ENCODE data around the gene TXLNA.

TXLNA gene

DNA sequence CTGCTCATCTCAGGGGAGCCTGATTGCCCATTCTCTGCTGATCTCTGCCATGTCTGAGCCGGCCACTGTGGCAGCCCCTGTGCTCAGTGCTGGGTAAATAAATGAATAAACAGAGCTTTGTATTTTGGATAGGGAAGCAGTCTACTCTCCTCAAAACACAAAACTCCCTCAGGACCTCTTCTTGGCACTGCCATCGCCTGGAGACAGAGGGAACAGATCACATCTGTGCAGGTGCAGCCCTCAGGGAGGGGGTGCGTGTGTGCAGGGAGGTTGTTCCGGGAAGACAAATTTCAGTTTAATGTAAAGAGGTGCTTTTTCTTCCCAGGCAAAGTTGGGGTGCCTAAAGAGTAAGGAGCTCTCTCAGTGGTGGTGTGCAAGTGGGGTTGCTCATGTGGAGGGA lies 59.9 kb downstream of the TXLNA start:
- Histone ChIP-seq H3K9me2 (replicated peaks; ENCODE audit: insufficient read depth, low read length) (no peaks in the 10 kb centered on the region), H2AFZ (ENCODE audit: low read depth, low read length, severe bottlenecking) (no peak overlapping the region), H3K4me2 (ENCODE audit: low read depth, low read length, poor library complexity, severe bottlenecking) (no peak overlapping the region), H3F3A (ENCODE audit: insufficient read depth) (peaks cover 17% of the 10 kb centered on the region), H3K9me3 (ENCODE audit: insufficient read depth, low read length) (no peaks in the 10 kb centered on the region), H3K9ac (ENCODE audit: low read length) (no peak overlapping the region), H3K27me3 (ENCODE audit: low read length) (no peaks in the 10 kb centered on the region), H4K20me1 (ENCODE audit: low read depth, low read length) (no peaks in the 10 kb centered on the region), H3K4me3 (ENCODE audit: insufficient read depth, low read length, poor library complexity, severe bottlenecking) (no peak overlapping the region), H3K27ac (ENCODE audit: low read depth, low read length) (no peak overlapping the region), H3K36me3 (ENCODE audit: low read length) (no peaks in the 10 kb centered on the region), H3K79me2 (ENCODE audit: insufficient read depth, low read length) (no peaks in the 10 kb centered on the region)
- TF ChIP-seq, protein P1, sequence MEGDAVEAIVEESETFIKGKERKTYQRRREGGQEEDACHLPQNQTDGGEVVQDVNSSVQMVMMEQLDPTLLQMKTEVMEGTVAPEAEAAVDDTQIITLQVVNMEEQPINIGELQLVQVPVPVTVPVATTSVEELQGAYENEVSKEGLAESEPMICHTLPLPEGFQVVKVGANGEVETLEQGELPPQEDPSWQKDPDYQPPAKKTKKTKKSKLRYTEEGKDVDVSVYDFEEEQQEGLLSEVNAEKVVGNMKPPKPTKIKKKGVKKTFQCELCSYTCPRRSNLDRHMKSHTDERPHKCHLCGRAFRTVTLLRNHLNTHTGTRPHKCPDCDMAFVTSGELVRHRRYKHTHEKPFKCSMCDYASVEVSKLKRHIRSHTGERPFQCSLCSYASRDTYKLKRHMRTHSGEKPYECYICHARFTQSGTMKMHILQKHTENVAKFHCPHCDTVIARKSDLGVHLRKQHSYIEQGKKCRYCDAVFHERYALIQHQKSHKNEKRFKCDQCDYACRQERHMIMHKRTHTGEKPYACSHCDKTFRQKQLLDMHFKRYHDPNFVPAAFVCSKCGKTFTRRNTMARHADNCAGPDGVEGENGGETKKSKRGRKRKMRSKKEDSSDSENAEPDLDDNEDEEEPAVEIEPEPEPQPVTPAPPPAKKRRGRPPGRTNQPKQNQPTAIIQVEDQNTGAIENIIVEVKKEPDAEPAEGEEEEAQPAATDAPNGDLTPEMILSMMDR (IDR thresholded peaks at IDR 0.05; ENCODE audit: insufficient read depth, low read length, poor library complexity, severe bottlenecking), result no peak
- no peak for TF ChIP-seq EZH2phosphoT487 (conservative IDR thresholded peaks at IDR 0.05; ENCODE audit: low read length)

GRCh38 chr1:32239790-32240139 lies 60.3 kb downstream of the TXLNA start:
- Histone ChIP-seq H2AFZ (ENCODE audit: low read depth, low read length, severe bottlenecking) (no peak overlapping the region), H3K9ac (ENCODE audit: low read length) (peak overlapping the region; percentile 55; the same call in 1 of the 2 replicates), H3K4me2 (ENCODE audit: low read depth, low read length, poor library complexity, severe bottlenecking) (peak overlapping the region; percentile 82), H3K9me3 (ENCODE audit: insufficient read depth, low read length) (no peaks in the 10 kb centered on the region), H3F3A (ENCODE audit: insufficient read depth) (peaks cover 17% of the 10 kb centered on the region), H3K36me3 (ENCODE audit: low read length) (no peaks in the 10 kb centered on the region), H3K9me2 (replicated peaks; ENCODE audit: insufficient read depth, low read length) (no peaks in the 10 kb centered on the region), H4K20me1 (ENCODE audit: low read depth, low read length) (no peaks in the 10 kb centered on the region), H3K79me2 (ENCODE audit: insufficient read depth, low read length) (no peaks in the 10 kb centered on the region), H3K4me3 (ENCODE audit: insufficient read depth, low read length, poor library complexity, severe bottlenecking) (no peak overlapping the region), H3K27ac (ENCODE audit: low read depth, low read length) (no peak overlapping the region), H3K27me3 (ENCODE audit: low read length) (no peaks in the 10 kb centered on the region)
- TF ChIP-seq EZH2phosphoT487 (conservative IDR thresholded peaks at IDR 0.05; ENCODE audit: low read length), result no peak
- TF ChIP-seq, protein P1 (IDR thresholded peaks at IDR 0.05; ENCODE audit: insufficient read depth, low read length, poor library complexity, severe bottlenecking), result no peak

- no peaks in the 10 kb centered on the region for H3K9me3 ChIP-seq (ENCODE audit: insufficient read depth, low read length)
- H2AFZ ChIP-seq (ENCODE audit: low read depth, low read length, severe bottlenecking), result peak overlapping the region; percentile 70
Observed at GRCh38 chr1:32240140-32240951, 60.9 kb downstream of the TXLNA start.

More at GRCh38 chr1:32240140-32240951, 60.9 kb downstream of the TXLNA start:
- H3K4me2 ChIP-seq (ENCODE audit: low read depth, low read length, poor library complexity, severe bottlenecking), result peak overlapping the region; percentile 82
- peaks cover 18% of the 10 kb centered on the region for H3F3A ChIP-seq (ENCODE audit: insufficient read depth)
- H3K27ac ChIP-seq (ENCODE audit: low read depth, low read length), result peak overlapping the region; percentile 3; the same call in 1 of the 2 replicates
- H3K36me3 ChIP-seq (ENCODE audit: low read length), result no peaks in the 10 kb centered on the region
- H4K20me1 ChIP-seq (ENCODE audit: low read depth, low read length), result no peaks in the 10 kb centered on the region
- TF ChIP-seq EZH2phosphoT487 (conservative IDR thresholded peaks at IDR 0.05; ENCODE audit: low read length), result no peak
- TF ChIP-seq, protein P1 (IDR thresholded peaks at IDR 0.05; ENCODE audit: insufficient read depth, low read length, poor library complexity, severe bottlenecking), result no peak
- H3K4me3 ChIP-seq (ENCODE audit: insufficient read depth, low read length, poor library complexity, severe bottlenecking), result peak overlapping the region; percentile 50
- H3K9me2 ChIP-seq (replicated peaks; ENCODE audit: insufficient read depth, low read length), result no peaks in the 10 kb centered on the region
- no peaks in the 10 kb centered on the region for H3K79me2 ChIP-seq (ENCODE audit: insufficient read depth, low read length)
- H3K9ac ChIP-seq (ENCODE audit: low read length), result peak overlapping the region; percentile 55
- no peaks in the 10 kb centered on the region for H3K27me3 ChIP-seq (ENCODE audit: low read length)
